Central memory CD8-positive, alpha-beta T cell (primary cell): Measurements from ENCODE around the gene KDM5C.

Source experiments
- ATAC-seq: fragments of 150-1000 bp; cut with Tn5 transposase; replicated peaks from 2 replicates; pipeline ENCODE4 v1.10.0; 2022; ENCODE audit warnings: mild to moderate bottlenecking, moderate FRiP score, moderate number of reproducible peaks; ENCODE audit not compliant: poor library complexity, severe bottlenecking; ENCODE audit errors: extremely low read depth
- DNase-seq, 2 donors: peaks; one replicate each; pipeline ENCODE4 v3.0.0; 2021; ENCODE audit warnings: low spot score in 2 of 2
- H3K27ac Mint-ChIP-seq: one replicate; pipeline ENCODE4 v1.8.0; 2022; ENCODE audit warnings: low read depth, mild to moderate bottlenecking, moderate library complexity, mixed read lengths
- H3K27me3 Mint-ChIP-seq: one replicate; pipeline ENCODE4 v1.8.0; 2022; ENCODE audit warnings: mixed read lengths
- H3K36me3 Mint-ChIP-seq: one replicate; pipeline ENCODE4 v1.8.0; 2022; ENCODE audit warnings: mild to moderate bottlenecking, moderate library complexity, mixed read lengths; ENCODE audit not compliant: insufficient read depth
- H3K4me1 Mint-ChIP-seq: one replicate; pipeline ENCODE4 v1.8.0; 2022; ENCODE audit warnings: mixed read lengths
- H3K4me3 Mint-ChIP-seq: one replicate; pipeline ENCODE4 v1.8.0; 2022; ENCODE audit warnings: mild to moderate bottlenecking, moderate library complexity, mixed read lengths
- H3K9me3 Mint-ChIP-seq: one replicate; pipeline ENCODE4 v1.8.0; 2022; ENCODE audit warnings: mixed read lengths

The KDM5C gene

DNA sequence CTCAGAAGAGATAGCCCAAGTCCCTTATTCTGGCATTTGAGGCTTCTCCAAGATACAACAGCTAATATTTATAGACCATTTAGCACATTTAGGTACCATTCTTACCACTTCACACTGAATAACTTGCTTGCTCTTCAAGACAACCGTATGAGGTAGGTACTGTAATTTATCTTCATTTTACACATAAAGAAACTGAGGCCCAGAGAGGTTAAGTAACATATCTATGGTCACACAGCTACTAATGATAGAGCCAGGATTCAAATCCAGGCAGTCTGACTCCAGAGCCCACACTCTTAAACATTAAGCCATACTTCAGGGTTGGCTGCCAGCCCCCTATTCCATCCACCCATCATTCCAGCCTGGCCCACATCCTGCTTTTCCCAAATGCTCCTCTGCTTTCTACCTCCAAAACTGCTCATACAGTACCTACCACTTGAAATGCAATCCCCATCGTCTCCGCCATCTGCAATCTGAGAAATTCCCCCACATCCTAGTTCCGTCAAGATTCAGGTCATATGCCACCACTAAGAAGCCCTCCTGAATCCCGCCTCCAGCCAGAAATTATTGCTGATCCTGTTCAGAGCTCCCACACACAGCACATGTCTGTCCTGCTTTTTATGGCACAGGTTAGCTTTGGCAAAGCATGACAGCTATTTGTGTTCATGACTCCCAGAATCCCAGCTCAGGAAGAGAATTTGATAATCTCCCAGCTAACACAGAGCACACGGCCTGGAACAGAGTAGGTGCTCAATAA lies 32.8 kb upstream of the KDM5C start:
- H3K27ac Mint-ChIP-seq, result peak overlapping the region; percentile 41
- H3K4me1 Mint-ChIP-seq, result peaks cover 15% of the 10 kb centered on the region
- H3K36me3 Mint-ChIP-seq, result peaks cover 3% of the 10 kb centered on the region
- no peaks in the 10 kb centered on the region for H3K27me3 Mint-ChIP-seq
- ATAC-seq (no peak), DNase-seq (no peak)
- no peaks in the 10 kb centered on the region for H3K9me3 Mint-ChIP-seq
- no peak overlapping the region for H3K4me3 Mint-ChIP-seq

DNA sequence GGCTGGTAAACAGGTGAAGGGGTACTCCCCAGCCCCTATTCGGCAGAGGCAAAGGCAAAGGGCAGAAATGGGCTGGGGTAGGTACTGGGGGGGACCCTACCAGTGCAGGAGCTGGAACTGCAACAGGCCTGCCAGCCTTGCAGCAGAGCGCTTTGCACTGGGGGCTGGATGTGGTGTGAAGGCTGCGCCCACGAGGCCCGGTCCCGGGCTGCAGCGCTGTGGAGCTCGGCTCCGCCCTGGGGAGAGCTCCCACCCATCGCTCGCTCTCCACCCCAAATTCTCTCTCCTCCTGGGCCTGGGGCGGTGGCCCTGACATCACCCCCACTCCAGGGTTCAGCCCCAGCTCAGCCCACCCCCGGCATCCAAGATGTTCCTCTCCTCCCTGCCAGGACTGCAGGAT lies 32.2 kb upstream of the KDM5C start:
- ATAC-seq (no peak), DNase-seq (no peak)
- Mint-ChIP-seq H3K27ac (peak overlapping the region; percentile 41), H3K27me3 (no peaks in the 10 kb centered on the region), H3K4me3 (no peak overlapping the region), H3K4me1 (peaks cover 11% of the 10 kb centered on the region), H3K9me3 (no peaks in the 10 kb centered on the region), H3K36me3 (peaks cover 5% of the 10 kb centered on the region)

DNA sequence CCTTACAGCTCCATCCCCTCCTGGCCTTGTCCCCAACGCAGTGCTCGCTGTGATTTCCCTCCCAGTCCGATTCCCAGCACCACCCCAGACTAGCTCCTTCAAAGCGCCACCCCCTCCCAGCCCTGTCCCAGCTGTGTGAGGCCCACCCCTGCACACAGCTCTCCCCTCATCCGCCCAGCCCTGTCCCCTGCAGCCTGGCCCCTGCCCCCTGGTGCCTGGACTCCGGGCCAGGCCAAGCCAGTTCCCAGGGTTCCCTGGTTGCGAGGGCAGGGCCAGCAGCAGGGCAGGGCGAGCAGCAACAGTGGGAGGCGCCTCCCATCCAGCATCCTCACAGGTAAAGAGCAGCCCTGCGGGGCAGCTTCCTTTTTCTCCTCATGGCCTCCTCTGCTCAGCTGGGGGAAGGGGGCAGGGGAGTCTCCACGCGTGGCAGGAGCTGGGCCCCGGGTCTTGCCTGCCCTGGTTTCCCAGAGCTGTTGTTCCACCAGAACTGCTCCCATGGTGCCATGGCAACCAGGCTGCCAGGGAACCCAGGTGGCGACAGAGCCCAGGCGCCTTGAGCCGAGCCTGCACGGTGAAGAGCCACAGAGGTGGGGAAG lies 31.5 kb upstream of the KDM5C start:
- peaks cover 5% of the 10 kb centered on the region for H3K4me1 Mint-ChIP-seq
- peaks cover 5% of the 10 kb centered on the region for H3K36me3 Mint-ChIP-seq
- H3K4me3 Mint-ChIP-seq, result no peak overlapping the region
- no peak for DNase-seq
- no peaks in the 10 kb centered on the region for H3K9me3 Mint-ChIP-seq
- no peak overlapping the region for H3K27ac Mint-ChIP-seq
- no peaks in the 10 kb centered on the region for H3K27me3 Mint-ChIP-seq
- no peak for ATAC-seq

DNA sequence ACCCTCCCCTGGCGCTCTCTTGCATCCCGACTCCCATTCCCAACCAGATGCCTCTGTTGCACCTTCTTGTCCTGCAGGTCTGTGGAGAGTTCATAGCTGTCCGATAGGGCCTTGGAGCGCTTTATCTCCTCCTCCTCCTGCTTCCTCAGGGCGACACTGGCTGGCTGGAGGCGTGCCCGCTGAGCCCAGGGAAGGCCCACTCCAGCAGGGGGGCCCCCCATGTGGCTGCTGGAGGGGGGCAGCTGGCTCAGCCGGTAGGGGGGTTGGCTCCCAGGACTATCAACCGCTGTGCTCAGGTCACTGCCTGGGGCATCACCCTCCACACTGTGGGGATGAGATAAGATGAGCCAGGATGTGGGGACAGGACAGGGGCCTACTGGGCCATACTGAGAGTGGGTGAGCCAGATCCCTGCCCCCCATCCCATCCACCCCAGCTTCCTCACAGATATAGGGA lies 30.8 kb upstream of the KDM5C start:
- Mint-ChIP-seq H3K4me3 (no peak overlapping the region), H3K4me1 (no peaks in the 10 kb centered on the region), H3K9me3 (no peaks in the 10 kb centered on the region), H3K27me3 (no peaks in the 10 kb centered on the region), H3K27ac (no peak overlapping the region), H3K36me3 (peaks cover 5% of the 10 kb centered on the region)
- ATAC-seq (no peak), DNase-seq (no peak)

DNA sequence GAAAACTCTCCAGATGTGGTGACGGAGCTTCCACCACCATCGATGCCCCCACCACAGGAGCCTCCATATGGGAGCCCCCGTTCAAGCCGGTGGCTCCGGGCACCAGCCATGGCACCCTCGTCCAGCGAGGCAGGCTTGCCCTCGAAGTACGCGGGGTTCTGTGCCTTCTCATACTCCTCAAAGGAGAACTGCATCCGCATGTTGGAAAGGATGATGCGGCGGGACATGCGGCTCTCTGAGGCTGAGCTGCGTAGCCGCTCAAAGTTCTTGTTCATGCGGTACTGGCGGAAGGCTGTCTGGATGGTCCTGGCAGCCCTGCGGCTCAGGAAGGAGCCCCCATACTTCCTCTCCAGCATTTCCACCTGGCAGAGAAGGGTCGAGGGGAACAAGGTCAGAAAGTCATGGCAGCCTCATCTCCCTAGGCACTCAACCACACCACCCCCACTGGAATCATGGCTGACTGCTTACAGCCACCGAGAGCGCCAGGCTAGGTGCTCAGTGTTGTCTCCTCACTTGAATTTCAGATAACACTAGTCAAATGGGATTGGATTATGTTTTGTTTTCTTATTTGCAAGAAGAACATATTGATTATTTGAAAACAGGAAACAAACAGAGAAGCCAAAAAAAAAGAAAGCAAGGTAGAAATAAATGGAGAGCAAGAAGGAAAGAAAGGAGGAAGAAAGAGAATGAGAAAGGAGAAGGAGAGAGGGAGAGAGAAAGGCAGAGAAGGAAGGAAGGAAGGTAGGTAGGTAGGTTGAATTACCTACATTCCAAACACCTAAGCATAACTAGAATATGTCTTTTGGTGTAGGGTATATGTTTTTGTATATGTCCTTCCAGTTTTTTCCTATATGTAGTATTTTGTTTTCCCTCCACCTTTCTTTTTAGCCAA lies 29.8 kb upstream of the KDM5C start:
- ATAC-seq (no peak), DNase-seq (no peak)
- no peaks in the 10 kb centered on the region for H3K4me1 Mint-ChIP-seq
- no peaks in the 10 kb centered on the region for H3K9me3 Mint-ChIP-seq
- peaks cover 5% of the 10 kb centered on the region for H3K36me3 Mint-ChIP-seq
- H3K27ac Mint-ChIP-seq, result no peak overlapping the region
- H3K4me3 Mint-ChIP-seq, result no peak overlapping the region
- H3K27me3 Mint-ChIP-seq, result no peaks in the 10 kb centered on the region

DNA sequence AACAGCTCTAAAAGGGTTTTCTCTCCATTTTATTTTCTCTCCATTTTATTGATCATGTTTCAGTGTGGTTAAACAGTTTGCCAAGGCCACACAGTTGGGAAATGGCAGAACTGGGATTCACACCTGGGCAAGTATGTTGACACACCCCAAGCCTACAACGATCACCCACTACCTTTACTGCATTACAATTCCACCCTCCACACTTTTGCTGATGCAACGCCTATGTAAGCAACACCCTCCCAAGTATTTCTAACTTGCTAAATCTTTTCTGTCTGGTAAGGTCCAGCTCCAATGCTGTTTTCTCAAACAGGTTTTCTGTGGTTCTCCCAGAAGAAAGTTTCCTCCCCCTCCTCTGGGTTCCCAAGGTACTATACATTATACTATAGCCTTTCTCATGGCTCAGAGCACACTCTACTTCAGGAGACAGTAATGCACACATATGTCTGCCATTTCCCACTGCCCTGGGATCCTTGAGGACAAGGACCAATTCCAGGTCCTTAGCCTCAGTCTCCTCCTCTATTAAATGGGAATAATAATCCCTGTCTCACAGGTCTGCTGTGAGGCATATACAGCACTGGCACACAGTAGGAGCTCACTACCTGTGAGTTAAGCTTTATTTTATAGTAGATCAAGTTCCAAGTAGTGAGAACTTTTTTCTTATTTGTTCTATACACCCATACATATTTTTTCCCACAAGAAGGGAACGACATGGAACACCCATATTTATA lies 28.4 kb upstream of the KDM5C start:
- peaks cover 5% of the 10 kb centered on the region for H3K36me3 Mint-ChIP-seq
- no peak overlapping the region for H3K27ac Mint-ChIP-seq
- H3K4me1 Mint-ChIP-seq, result no peaks in the 10 kb centered on the region
- no peaks in the 10 kb centered on the region for H3K27me3 Mint-ChIP-seq
- H3K4me3 Mint-ChIP-seq, result no peak overlapping the region
- DNase-seq (no peak), ATAC-seq (no peak)
- no peaks in the 10 kb centered on the region for H3K9me3 Mint-ChIP-seq

DNA sequence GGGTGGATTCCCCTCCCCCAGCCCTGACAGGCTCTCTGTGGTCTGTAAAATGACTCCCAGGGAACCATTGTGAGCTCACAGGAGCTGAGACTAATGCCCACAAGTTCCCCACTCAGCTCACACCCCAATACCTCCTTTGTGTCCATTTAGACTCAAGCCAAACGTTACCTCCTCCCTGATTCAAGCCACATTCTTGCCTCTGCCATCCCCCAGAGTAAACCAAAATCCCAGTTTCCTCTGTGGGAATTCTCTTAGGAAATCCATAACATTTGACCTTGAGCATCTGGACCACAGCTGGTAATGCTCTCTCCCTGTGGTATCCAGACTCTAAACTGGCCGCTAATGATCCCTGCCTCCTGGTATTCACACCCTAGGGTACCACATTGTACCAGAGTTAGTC lies 26.3 kb upstream of the KDM5C start:
- no peak overlapping the region for H3K27ac Mint-ChIP-seq
- H3K27me3 Mint-ChIP-seq, result no peaks in the 10 kb centered on the region
- no peaks in the 10 kb centered on the region for H3K4me1 Mint-ChIP-seq
- H3K36me3 Mint-ChIP-seq, result peaks cover 4% of the 10 kb centered on the region
- DNase-seq (no peak), ATAC-seq (no peak)
- no peaks in the 10 kb centered on the region for H3K9me3 Mint-ChIP-seq
- no peak overlapping the region for H3K4me3 Mint-ChIP-seq

DNA sequence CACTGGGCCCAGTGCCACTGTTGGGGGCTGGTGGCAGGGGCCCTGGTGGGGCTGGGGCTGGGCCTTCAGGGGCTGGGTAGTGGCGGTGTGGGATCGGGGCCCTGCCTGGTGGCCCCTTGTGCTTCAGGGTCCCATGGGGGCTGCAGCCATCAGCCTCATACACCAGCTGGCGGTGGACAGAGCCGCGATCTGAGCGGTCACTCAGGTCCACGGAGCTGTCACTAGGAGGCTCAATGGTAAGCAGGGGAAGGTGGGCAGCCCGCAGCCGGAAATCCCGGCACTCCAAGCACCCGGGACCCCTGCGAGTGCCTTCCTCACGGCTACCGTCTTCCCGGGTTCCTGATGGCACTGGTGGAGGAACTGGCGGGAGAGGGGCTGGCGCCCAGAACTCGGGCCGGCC lies 25.5 kb upstream of the KDM5C start:
- Mint-ChIP-seq H3K27ac (no peak overlapping the region), H3K36me3 (peaks cover 4% of the 10 kb centered on the region), H3K27me3 (no peaks in the 10 kb centered on the region), H3K4me3 (no peak overlapping the region), H3K9me3 (no peaks in the 10 kb centered on the region), H3K4me1 (no peaks in the 10 kb centered on the region)
- ATAC-seq (no peak), DNase-seq (no peak)

DNA sequence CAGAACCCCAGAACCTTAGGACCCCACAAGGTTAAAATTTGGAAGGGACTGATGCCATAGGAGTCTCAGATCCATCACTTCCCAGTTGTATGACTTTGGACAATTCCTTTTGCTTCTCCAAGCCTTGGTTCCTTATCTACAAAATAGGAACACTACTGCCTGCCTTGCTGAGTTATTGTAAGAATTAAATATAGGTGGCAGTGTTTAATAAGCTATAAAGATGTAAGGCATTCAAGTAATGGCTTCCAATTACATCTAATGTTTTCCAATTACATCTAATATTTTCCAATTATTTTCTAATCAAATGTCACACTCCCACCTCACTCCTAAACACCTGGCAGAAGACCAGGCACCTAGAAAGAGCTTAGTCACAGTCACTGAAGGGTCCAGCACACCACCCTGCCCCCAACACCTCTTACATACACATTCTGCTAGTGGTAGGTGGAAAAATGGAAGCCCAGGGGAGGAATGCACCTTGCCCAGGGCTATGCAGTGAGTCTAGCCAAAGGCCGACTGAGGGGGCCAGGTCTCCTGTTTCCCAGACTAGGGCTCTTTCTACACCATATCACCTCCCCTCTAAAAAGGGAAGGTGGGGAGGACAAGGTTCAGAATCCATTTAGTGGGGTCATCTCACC lies 24.5 kb upstream of the KDM5C start:
- Mint-ChIP-seq H3K4me1 (no peaks in the 10 kb centered on the region), H3K27me3 (no peaks in the 10 kb centered on the region), H3K4me3 (no peak overlapping the region), H3K27ac (no peak overlapping the region), H3K36me3 (peaks cover 4% of the 10 kb centered on the region), H3K9me3 (no peaks in the 10 kb centered on the region)
- no peak for DNase-seq
- ATAC-seq, result no peak

DNA sequence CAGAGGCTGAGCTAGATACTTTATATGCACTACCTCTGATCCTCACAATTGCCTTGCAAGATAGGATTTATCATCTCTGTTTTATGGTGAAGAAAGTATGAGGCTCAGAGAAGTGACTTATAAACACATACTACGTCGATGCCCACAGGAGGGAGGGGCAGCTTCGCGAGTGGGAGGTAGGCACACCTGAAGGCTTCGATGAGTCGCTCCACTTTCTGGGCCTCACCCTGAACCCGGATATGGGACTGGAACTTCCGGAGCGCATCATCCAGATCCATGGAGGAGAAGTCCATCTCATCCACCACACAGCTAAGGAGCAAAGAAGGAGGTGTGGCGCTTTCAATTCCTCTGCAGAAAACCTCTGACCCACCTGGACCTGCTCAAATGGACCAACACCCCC lies 22.9 kb upstream of the KDM5C start:
- Mint-ChIP-seq H3K27me3 (no peaks in the 10 kb centered on the region), H3K9me3 (no peaks in the 10 kb centered on the region), H3K4me1 (no peaks in the 10 kb centered on the region), H3K36me3 (peaks cover 5% of the 10 kb centered on the region), H3K4me3 (no peak overlapping the region), H3K27ac (no peak overlapping the region)
- DNase-seq, result no peak
- ATAC-seq, result no peak

DNA sequence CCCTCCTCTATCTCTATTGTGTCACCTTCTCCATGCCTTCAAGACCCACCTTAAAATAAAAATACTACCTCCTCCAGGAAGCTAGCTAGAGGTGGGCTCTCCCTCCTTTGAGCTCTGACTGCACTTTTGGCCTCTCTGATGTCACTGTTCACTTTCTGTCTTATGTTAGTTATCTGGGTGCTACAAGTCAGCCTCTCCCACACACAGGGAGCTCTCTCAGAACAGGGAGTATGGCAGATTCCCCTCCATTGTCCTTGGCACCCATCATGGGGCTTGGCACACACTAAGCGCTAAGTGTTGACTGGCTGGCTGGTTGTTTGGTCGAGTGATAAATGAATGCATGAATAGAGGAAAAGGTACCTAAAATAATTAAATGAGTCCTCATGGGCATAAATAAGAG lies 21.2 kb upstream of the KDM5C start:
- H3K27ac Mint-ChIP-seq, result no peak overlapping the region
- no peaks in the 10 kb centered on the region for H3K27me3 Mint-ChIP-seq
- ATAC-seq, result no peak
- peaks cover 3% of the 10 kb centered on the region for H3K36me3 Mint-ChIP-seq
- no peaks in the 10 kb centered on the region for H3K4me1 Mint-ChIP-seq
- no peaks in the 10 kb centered on the region for H3K9me3 Mint-ChIP-seq
- DNase-seq, result no peak
- H3K4me3 Mint-ChIP-seq, result no peak overlapping the region

DNA sequence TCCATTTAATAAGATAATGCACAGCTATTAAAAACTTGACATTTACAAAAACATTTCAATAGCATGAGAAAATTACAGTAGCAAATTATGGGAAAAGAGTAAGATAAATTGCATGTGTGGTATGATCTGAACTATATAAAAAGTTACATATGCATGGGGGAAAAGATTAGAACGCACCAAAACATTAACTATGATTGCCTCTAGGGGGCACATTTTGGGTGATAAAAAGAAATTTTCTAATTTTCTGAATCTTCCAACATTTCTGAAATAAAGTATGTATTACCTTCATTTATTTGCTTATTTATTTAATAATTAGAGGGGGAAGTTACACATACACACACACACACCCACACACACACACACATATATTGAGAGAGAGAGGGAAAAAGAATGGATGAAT lies 19.6 kb upstream of the KDM5C start:
- DNase-seq (no peak), ATAC-seq (no peak)
- no peaks in the 10 kb centered on the region for H3K9me3 Mint-ChIP-seq
- H3K27ac Mint-ChIP-seq, result no peak overlapping the region
- H3K4me3 Mint-ChIP-seq, result no peak overlapping the region
- no peaks in the 10 kb centered on the region for H3K27me3 Mint-ChIP-seq
- peaks cover 3% of the 10 kb centered on the region for H3K36me3 Mint-ChIP-seq
- H3K4me1 Mint-ChIP-seq, result no peaks in the 10 kb centered on the region
